Testis (tissue), 3 donors: Measurements from ENCODE around the gene SEMA3B. TPM values are rescaled to one million over a fixed set of nuclear protein-coding genes. Genes with fewer than 3 reads are reported as not detected.
A peak's percentile ranks its signal among the peaks of the same experiment; 100 is the strongest.

Source experiments
- DNase-seq: peaks from one replicate; pipeline ENCODE4 v3.0.0-alpha.2; 2019
- H3K27ac ChIP-seq, 2 donors: fragments of 200-600 bp; sonication (generic); one replicate each; pipeline ENCODE4 v1.5.1; 2019
- H3K27me3 ChIP-seq: fragments of 200-600 bp; sonication (generic); one replicate; pipeline ENCODE4 v1.5.1; 2019
- H3K36me3 ChIP-seq: fragments of 200-600 bp; sonication (generic); one replicate; pipeline ENCODE4 v1.5.1; 2017; ENCODE audit warnings: low read depth; ENCODE audit errors: missing control alignments
- H3K4me1 ChIP-seq: fragments of 200-600 bp; sonication (generic); one replicate; pipeline ENCODE4 v1.5.1; 2019
- H3K4me3 ChIP-seq, 2 donors: fragments of 200-600 bp; sonication (generic); one replicate each; pipeline ENCODE4 v1.5.1; 2017 to 2019
- H3K9me3 ChIP-seq: fragments of 200-600 bp; sonication (generic); one replicate; pipeline ENCODE4 v1.5.1; 2017
- CTCF ChIP-seq, 3 experiments: fragments of 450-650 bp in 2 of 3; fragments of 200-600 bp in 1 of 3; sonication (generic) in 1 of 3; IDR thresholded peaks; one replicate each; pipeline ENCODE4 v1.5.1; 2016 to 2019; ENCODE audit warnings: antibody characterized with exemption in 3 of 3, mild to moderate bottlenecking in 2 of 3, moderate library complexity in 1 of 3
- POLR2A ChIP-seq: fragments of 450-650 bp; IDR thresholded peaks from one replicate; pipeline ENCODE4 v1.6.1; 2017; ENCODE audit warnings: antibody characterized with exemption, mild to moderate bottlenecking, moderate library complexity
- WGBS, 2 donors: methylation state at CpG; one replicate each; pipeline ENCODE4 v1.1.5; 2018; 5-methylcytosine and 5-hydroxymethylcytosine counted together
- intact Hi-C: fragments of 100-400 bp; cut with DNase I; formaldehyde crosslinking; loops from one replicate; pipeline ENCODE4 v1.15.1; 2023; ENCODE audit warnings: low total_unique reads
- microRNA-seq, 2 donors: library from miRNA; unstranded; fragments of <30 nt; microRNA quantifications; one replicate each; pipeline ENCODE4, GENCODE V29; 2016; ENCODE audit warnings: borderline number of aligned reads in 2 of 2, borderline replicate concordance in 1 of 2
- polyA plus RNA-seq: library from polyadenylated mRNA; stranded (reverse); fragments of 350-450 nt; fragmentation: Illumina TruSeq; extraction: RNeasy Lipid Tissue Mini Kit (QIAGEN cat#74804); gene quantifications from one replicate; pipeline ENCODE4 v1.2.3, GENCODE V29; 2014; ENCODE audit warnings: low read depth, low replicate concordance; ENCODE audit not compliant: insufficient read depth
- small RNA-seq, 2 donors: library from RNA; depleted of rRNA; stranded (forward); fragments of <200 nt; gene quantifications; one replicate each; pipeline ENCODE3, GENCODE V24; 2016
- total RNA-seq, 2 donors: library from RNA; depleted of rRNA; stranded (reverse); fragments of >200 nt; gene quantifications; one replicate each; pipeline ENCODE4 v1.2.3, GENCODE V29; 2016

SEMA3B gene
- total and polyA plus RNA-seq, 3 donors from 2014 or later = 12.9 to 30.2 (median 26.7) TPM

GRCh38 chr3:50326182-50326541 is 57.2 kb downstream of the SEMA3B start:
- no peak overlapping the region for H3K4me3 ChIP-seq
- intact Hi-C loops = loop anchor here (10.0 kb wide), 1 partner anchor 71 kb away; no protein-coding TSS in a partner anchor
- H3K9me3 ChIP-seq = no peaks in the 10 kb centered on the region
- H3K4me1 ChIP-seq = peaks cover 41% of the 10 kb centered on the region
- no peaks in the 10 kb centered on the region for H3K36me3 ChIP-seq
- no peak for DNase-seq
- no peaks in the 10 kb centered on the region for H3K27me3 ChIP-seq
- H3K27ac ChIP-seq = no peak overlapping the region
- TF ChIP-seq POLR2A (no peak), CTCF (IDR thresholded peaks at IDR 0.05) (no peak)
- 89 to 90% methylated on average over 8 of the region's 8 CpGs for WGBS, 2 donors

GRCh38 chr3:50327129-50327528 is 58.2 kb downstream of the SEMA3B start:
- Histone ChIP-seq H3K27ac (peak overlapping the region in 1 of 2 donors; percentile 59), H3K36me3 (no peaks in the 10 kb centered on the region), H3K4me3 (peak overlapping the region; percentile 85 to 88), H3K27me3 (no peaks in the 10 kb centered on the region), H3K9me3 (no peaks in the 10 kb centered on the region), H3K4me1 (peaks cover 37% of the 10 kb centered on the region)
- intact Hi-C loops = loop anchor here (10.0 kb wide), 1 partner anchor 72 kb away; no protein-coding TSS in a partner anchor
- DNase-seq = no peak
- TF ChIP-seq POLR2A = no peak
- no peak for TF ChIP-seq CTCF (IDR thresholded peaks at IDR 0.05)
- WGBS, 2 donors = 34 to 64% methylated on average over 2 to 4 of the region's 4 CpGs

Small RNA genes lying within 50 kb of the gene (microRNA-seq; reads per million reads assigned to microRNA genes)
- gene MIR5787 = 0 reads per million in 2 donors

Small RNA genes lying within 50 kb of the gene (small RNA-seq; reads per million reads assigned to genes)
- 0 reads per million in 2 donors for gene MIR5787

Other genes starting within 250 kb of the SEMA3B start
- gene RBM5, start 180.2 kb upstream of the SEMA3B start, total RNA-seq = 100 to 1,000 TPM; 341 to 368 TPM
- gene RBM5, start 180.2 kb upstream of the SEMA3B start, polyA plus RNA-seq = 214 TPM
- 1 to 10 TPM; 6.9 to 8.3 TPM for gene SEMA3F, start 113.8 kb upstream of the SEMA3B start, total RNA-seq
- 7.5 TPM for gene SEMA3F, start 113.8 kb upstream of the SEMA3B start, polyA plus RNA-seq
- gene GNAT1, start 77.5 kb upstream of the SEMA3B start, total RNA-seq = 1 to 10 TPM in 1 of 2 donors, under 1 TPM in 1; 0.93 to 1.2 TPM
- gene GNAT1, start 77.5 kb upstream of the SEMA3B start, polyA plus RNA-seq = 2.3 TPM
- gene SLC38A3, start 63.9 kb upstream of the SEMA3B start, total RNA-seq = 1 to 10 TPM; 4.3 to 5.4 TPM
- 3.4 TPM for gene SLC38A3, start 63.9 kb upstream of the SEMA3B start, polyA plus RNA-seq
- gene GNAI2, start 32.9 kb upstream of the SEMA3B start, total RNA-seq = 100 to 1,000 TPM; 239 to 343 TPM
- 238 TPM for gene GNAI2, start 32.9 kb upstream of the SEMA3B start, polyA plus RNA-seq
- gene LSMEM2, start 9.9 kb downstream of the SEMA3B start, total RNA-seq = 1 to 10 TPM; 1.5 to 3.2 TPM
- gene LSMEM2, start 9.9 kb downstream of the SEMA3B start, polyA plus RNA-seq = 2.6 TPM
- 10 to 100 TPM; 55.3 to 60.9 TPM for gene IFRD2, start 23.3 kb downstream of the SEMA3B start, total RNA-seq
- 42.3 TPM for gene IFRD2, start 23.3 kb downstream of the SEMA3B start, polyA plus RNA-seq
- gene HYAL3, start 30.3 kb downstream of the SEMA3B start, total RNA-seq = 10 to 100 TPM; 13.8 to 25.2 TPM
- 27.9 TPM for gene HYAL3, start 30.3 kb downstream of the SEMA3B start, polyA plus RNA-seq
- gene NAA80, start 30.3 kb downstream of the SEMA3B start, total RNA-seq = 10 to 100 TPM; 37.9 to 79.4 TPM
- 72.4 TPM for gene NAA80, start 30.3 kb downstream of the SEMA3B start, polyA plus RNA-seq
- 1 to 10 TPM; 2.7 to 3.2 TPM for gene HYAL1, start 34.4 kb downstream of the SEMA3B start, total RNA-seq
- 3.7 TPM for gene HYAL1, start 34.4 kb downstream of the SEMA3B start, polyA plus RNA-seq
- 100 to 1,000 TPM in 1 of 2 donors, 10 to 100 TPM in 1; 90.9 to 111 TPM for gene HYAL2, start 53.6 kb downstream of the SEMA3B start, total RNA-seq
- 58.6 TPM for gene HYAL2, start 53.6 kb downstream of the SEMA3B start, polyA plus RNA-seq
- 10 to 100 TPM; 32.7 to 44.5 TPM for gene TUSC2, start 59.1 kb downstream of the SEMA3B start, total RNA-seq
- 43.4 TPM for gene TUSC2, start 59.1 kb downstream of the SEMA3B start, polyA plus RNA-seq
- 10 to 100 TPM; 50.0 to 52.2 TPM for gene RASSF1, start 71.7 kb downstream of the SEMA3B start, total RNA-seq
- gene RASSF1, start 71.7 kb downstream of the SEMA3B start, polyA plus RNA-seq = 60.1 TPM
- gene ZMYND10, start 76.6 kb downstream of the SEMA3B start, total RNA-seq = 100 to 1,000 TPM; 241 to 335 TPM
- 763 TPM for gene ZMYND10, start 76.6 kb downstream of the SEMA3B start, polyA plus RNA-seq
- 10 to 100 TPM; 26.9 to 29.2 TPM for gene NPRL2, start 81.6 kb downstream of the SEMA3B start, total RNA-seq
- 28.0 TPM for gene NPRL2, start 81.6 kb downstream of the SEMA3B start, polyA plus RNA-seq
- 10 to 100 TPM; 18.9 to 21.1 TPM for gene CYB561D2, start 81.7 kb downstream of the SEMA3B start, total RNA-seq
- gene CYB561D2, start 81.7 kb downstream of the SEMA3B start, polyA plus RNA-seq = 16.0 TPM
- gene TMEM115, start 90.4 kb downstream of the SEMA3B start, total RNA-seq = 10 to 100 TPM; 63.2 to 72.4 TPM
- gene TMEM115, start 90.4 kb downstream of the SEMA3B start, polyA plus RNA-seq = 37.6 TPM
- 10 to 100 TPM; 16.1 to 19.3 TPM for gene CACNA2D2, start 234.5 kb downstream of the SEMA3B start, total RNA-seq
- 15.9 TPM for gene CACNA2D2, start 234.5 kb downstream of the SEMA3B start, polyA plus RNA-seq